ENCODE results near the gene U2AF2. TPM values are rescaled to one million over a fixed set of nuclear protein-coding genes. Genes with fewer than 3 reads are reported as not detected.

Gene U2AF2
- total and polyA plus RNA-seq, 9 of the 15 experiments (the other 6 are each of a cell fraction or from before 2014, with no cell fraction given), result 3.0 to 331 (median 157) TPM

DNA sequence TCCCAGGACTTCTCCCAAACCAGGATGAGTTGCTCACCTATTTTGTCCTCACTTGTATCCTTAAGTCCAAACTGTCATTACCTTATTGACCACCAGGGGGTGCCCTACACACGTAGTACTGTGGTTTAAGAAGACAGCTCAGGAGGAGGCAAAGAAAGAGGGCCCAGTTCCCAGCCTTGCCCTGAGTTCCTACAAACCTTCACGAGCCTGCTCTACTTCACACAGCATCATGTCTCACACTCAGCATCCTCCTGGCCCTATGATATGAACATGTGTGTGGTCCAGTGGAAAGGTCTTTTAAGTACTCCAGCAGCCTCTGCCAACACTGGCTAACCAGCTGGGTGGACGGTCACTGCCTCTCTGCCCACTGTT is 22.4 kb upstream of the U2AF2 start (continued):
- TF ChIP-seq ZNF316 (IDR thresholded peaks at IDR 0.05) (no peak), RBM39 (optimal IDR thresholded peaks at IDR 0.05; ENCODE audit: low read depth, low read length) (no peak), CBX3 (IDR thresholded peaks at IDR 0.05; ENCODE audit: borderline replicate concordance in 1 of 2, low read length in 2 of 2) (0 out of 3 replicates have a peak, but pooled peaks of 1 of the 2 experiments have one; percentile 20), NCOR1 (IDR thresholded peaks at IDR 0.05) (no peak), HIVEP1 (CRISPR knock-in tag; IDR thresholded peaks at IDR 0.05) (no peak), BMI1 (IDR thresholded peaks at IDR 0.05; ENCODE audit: low read length) (no peak), DNMT1 (IDR thresholded peaks at IDR 0.05) (no peak), MAFG (tag; conservative IDR thresholded peaks at IDR 0.05) (no peak), GATAD2A (IDR thresholded peaks at IDR 0.05) (no peak), NR2C1 (IDR thresholded peaks at IDR 0.05) (no peak), NR2C1 (tag; IDR thresholded peaks at IDR 0.05) (no peak), L3MBTL2 (IDR thresholded peaks at IDR 0.05) (no peak), HDAC1 (IDR thresholded peaks at IDR 0.05) (no peak), TRIM24 (IDR thresholded peaks at IDR 0.05) (no peak), FOSL1 (tag; conservative IDR thresholded peaks at IDR 0.05) (no peak), RBM14 (IDR thresholded peaks at IDR 0.05; ENCODE audit: borderline replicate concordance, insufficient read depth, low read depth, low read length) (no peak), ZC3H11A (IDR thresholded peaks at IDR 0.05; ENCODE audit: low read depth, low read length) (no peak), ZC3H4 (CRISPR knock-in tag; IDR thresholded peaks at IDR 0.05; ENCODE audit: borderline replicate concordance) (no peak)
- TF ChIP-seq, protein P1, sequence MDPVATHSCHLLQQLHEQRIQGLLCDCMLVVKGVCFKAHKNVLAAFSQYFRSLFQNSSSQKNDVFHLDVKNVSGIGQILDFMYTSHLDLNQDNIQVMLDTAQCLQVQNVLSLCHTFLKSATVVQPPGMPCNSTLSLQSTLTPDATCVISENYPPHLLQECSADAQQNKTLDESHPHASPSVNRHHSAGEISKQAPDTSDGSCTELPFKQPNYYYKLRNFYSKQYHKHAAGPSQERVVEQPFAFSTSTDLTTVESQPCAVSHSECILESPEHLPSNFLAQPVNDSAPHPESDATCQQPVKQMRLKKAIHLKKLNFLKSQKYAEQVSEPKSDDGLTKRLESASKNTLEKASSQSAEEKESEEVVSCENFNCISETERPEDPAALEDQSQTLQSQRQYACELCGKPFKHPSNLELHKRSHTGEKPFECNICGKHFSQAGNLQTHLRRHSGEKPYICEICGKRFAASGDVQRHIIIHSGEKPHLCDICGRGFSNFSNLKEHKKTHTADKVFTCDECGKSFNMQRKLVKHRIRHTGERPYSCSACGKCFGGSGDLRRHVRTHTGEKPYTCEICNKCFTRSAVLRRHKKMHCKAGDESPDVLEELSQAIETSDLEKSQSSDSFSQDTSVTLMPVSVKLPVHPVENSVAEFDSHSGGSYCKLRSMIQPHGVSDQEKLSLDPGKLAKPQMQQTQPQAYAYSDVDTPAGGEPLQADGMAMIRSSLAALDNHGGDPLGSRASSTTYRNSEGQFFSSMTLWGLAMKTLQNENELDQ (CRISPR knock-in tag; IDR thresholded peaks at IDR 0.05; ENCODE audit: borderline replicate concordance), result no peak
- TF ChIP-seq, protein P2, sequence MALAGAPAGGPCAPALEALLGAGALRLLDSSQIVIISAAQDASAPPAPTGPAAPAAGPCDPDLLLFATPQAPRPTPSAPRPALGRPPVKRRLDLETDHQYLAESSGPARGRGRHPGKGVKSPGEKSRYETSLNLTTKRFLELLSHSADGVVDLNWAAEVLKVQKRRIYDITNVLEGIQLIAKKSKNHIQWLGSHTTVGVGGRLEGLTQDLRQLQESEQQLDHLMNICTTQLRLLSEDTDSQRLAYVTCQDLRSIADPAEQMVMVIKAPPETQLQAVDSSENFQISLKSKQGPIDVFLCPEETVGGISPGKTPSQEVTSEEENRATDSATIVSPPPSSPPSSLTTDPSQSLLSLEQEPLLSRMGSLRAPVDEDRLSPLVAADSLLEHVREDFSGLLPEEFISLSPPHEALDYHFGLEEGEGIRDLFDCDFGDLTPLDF (CRISPR knock-in tag; IDR thresholded peaks at IDR 0.05), result no peak
- TF ChIP-seq, protein P3, sequence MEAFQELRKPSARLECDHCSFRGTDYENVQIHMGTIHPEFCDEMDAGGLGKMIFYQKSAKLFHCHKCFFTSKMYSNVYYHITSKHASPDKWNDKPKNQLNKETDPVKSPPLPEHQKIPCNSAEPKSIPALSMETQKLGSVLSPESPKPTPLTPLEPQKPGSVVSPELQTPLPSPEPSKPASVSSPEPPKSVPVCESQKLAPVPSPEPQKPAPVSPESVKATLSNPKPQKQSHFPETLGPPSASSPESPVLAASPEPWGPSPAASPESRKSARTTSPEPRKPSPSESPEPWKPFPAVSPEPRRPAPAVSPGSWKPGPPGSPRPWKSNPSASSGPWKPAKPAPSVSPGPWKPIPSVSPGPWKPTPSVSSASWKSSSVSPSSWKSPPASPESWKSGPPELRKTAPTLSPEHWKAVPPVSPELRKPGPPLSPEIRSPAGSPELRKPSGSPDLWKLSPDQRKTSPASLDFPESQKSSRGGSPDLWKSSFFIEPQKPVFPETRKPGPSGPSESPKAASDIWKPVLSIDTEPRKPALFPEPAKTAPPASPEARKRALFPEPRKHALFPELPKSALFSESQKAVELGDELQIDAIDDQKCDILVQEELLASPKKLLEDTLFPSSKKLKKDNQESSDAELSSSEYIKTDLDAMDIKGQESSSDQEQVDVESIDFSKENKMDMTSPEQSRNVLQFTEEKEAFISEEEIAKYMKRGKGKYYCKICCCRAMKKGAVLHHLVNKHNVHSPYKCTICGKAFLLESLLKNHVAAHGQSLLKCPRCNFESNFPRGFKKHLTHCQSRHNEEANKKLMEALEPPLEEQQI (IDR thresholded peaks at IDR 0.05), result no peak

Data from K562 (cell line).